Right lobe of liver (tissue), 4 donors: ENCODE results near the gene UNC119B.

Experiments
- POLR2A ChIP-seq: fragments of 450-650 bp; IDR thresholded peaks from one replicate; pipeline ENCODE4 v1.6.1; 2017; ENCODE audit warnings: antibody characterized with exemption, mild to moderate bottlenecking
- TF ChIP-seq, protein P1 (sequence below), 4 donors: fragments of 200-600 bp in 3 of 4; fragments of 450-650 bp in 1 of 4; IDR thresholded peaks; one replicate each; pipeline versions ENCODE4 v1.5.1 to v1.8.0; 2016 to 2022; ENCODE audit warnings: antibody characterized with exemption in 4 of 4, mild to moderate bottlenecking in 2 of 4
- donor health status: DM: no; HTN: no; CAD: no.
- donor health status: DM: no; HTN: no; CAD: no.
- donor health status: DM: no; HTN: yes; CAD: no.

GRCh38 chr12:120759591-120760348 is 49.5 kb downstream of the UNC119B start:
- TF ChIP-seq, protein P1, sequence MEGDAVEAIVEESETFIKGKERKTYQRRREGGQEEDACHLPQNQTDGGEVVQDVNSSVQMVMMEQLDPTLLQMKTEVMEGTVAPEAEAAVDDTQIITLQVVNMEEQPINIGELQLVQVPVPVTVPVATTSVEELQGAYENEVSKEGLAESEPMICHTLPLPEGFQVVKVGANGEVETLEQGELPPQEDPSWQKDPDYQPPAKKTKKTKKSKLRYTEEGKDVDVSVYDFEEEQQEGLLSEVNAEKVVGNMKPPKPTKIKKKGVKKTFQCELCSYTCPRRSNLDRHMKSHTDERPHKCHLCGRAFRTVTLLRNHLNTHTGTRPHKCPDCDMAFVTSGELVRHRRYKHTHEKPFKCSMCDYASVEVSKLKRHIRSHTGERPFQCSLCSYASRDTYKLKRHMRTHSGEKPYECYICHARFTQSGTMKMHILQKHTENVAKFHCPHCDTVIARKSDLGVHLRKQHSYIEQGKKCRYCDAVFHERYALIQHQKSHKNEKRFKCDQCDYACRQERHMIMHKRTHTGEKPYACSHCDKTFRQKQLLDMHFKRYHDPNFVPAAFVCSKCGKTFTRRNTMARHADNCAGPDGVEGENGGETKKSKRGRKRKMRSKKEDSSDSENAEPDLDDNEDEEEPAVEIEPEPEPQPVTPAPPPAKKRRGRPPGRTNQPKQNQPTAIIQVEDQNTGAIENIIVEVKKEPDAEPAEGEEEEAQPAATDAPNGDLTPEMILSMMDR (IDR thresholded peaks at IDR 0.05) = no peak
- no peak for TF ChIP-seq POLR2A
